HEK293 (cell line): ENCODE measurements around the gene DPM1.

ENCODE experiments used
- EGR2 ChIP-seq: fragments of 450-650 bp; formaldehyde crosslinking; IDR thresholded peaks from 2 replicates; pipeline ENCODE4 v1.5.1; 2016; ENCODE audit warnings: low read depth, missing biosample characterization, missing genetic modification characterization
- GLI2 ChIP-seq: fragments of 450-650 bp; formaldehyde crosslinking; IDR thresholded peaks from 2 replicates; pipeline ENCODE4; 2017; ENCODE audit warnings: missing biosample characterization, missing genetic modification characterization, low read depth, borderline replicate concordance
- GLIS1 ChIP-seq: fragments of 450-650 bp; formaldehyde crosslinking; IDR thresholded peaks from 2 replicates; pipeline ENCODE4 v1.5.1; 2016; ENCODE audit warnings: missing biosample characterization, missing genetic modification characterization
- KLF16 ChIP-seq: fragments of 450-650 bp; formaldehyde crosslinking; IDR thresholded peaks from 2 replicates; pipeline ENCODE4 v1.5.1; 2017; ENCODE audit warnings: missing biosample characterization, missing genetic modification characterization
- PRDM6 ChIP-seq: fragments of 450-650 bp; formaldehyde crosslinking; IDR thresholded peaks from 2 replicates; pipeline ENCODE4 v1.5.1; 2017; ENCODE audit warnings: missing biosample characterization, missing genetic modification characterization
- REPIN1 ChIP-seq: fragments of 450-650 bp; formaldehyde crosslinking; IDR thresholded peaks from 2 replicates; pipeline ENCODE4 v1.5.1; 2017; ENCODE audit warnings: missing biosample characterization, missing genetic modification characterization, low read depth
- SP2 ChIP-seq: fragments of 450-650 bp; formaldehyde crosslinking; IDR thresholded peaks from 2 replicates; pipeline ENCODE4 v1.5.1; 2016; ENCODE audit warnings: missing biosample characterization, missing genetic modification characterization
- SP7 ChIP-seq: fragments of 450-650 bp; formaldehyde crosslinking; IDR thresholded peaks from 2 replicates; pipeline ENCODE4 v1.5.1; 2016; ENCODE audit warnings: missing biosample characterization, missing genetic modification characterization
- WT1 ChIP-seq: fragments of 450-650 bp; formaldehyde crosslinking; IDR thresholded peaks from 2 replicates; pipeline ENCODE4 v1.5.1; 2016; ENCODE audit warnings: missing biosample characterization, missing genetic modification characterization
- ZBTB6 ChIP-seq: fragments of 450-650 bp; formaldehyde crosslinking; IDR thresholded peaks from 2 replicates; pipeline ENCODE4 v1.5.1; 2017; ENCODE audit warnings: missing biosample characterization, missing genetic modification characterization
- ZNF132 ChIP-seq: fragments of 450-650 bp; formaldehyde crosslinking; IDR thresholded peaks from 2 replicates; pipeline ENCODE4 v1.5.1; 2017; ENCODE audit warnings: missing biosample characterization, missing genetic modification characterization, borderline replicate concordance
- ZNF155 ChIP-seq: fragments of 450-650 bp; formaldehyde crosslinking; IDR thresholded peaks from 2 replicates; pipeline ENCODE4 v1.5.1; 2016; ENCODE audit warnings: missing biosample characterization, missing genetic modification characterization
- ZNF214 ChIP-seq: fragments of 450-650 bp; formaldehyde crosslinking; IDR thresholded peaks from 2 replicates; pipeline ENCODE4 v1.5.1; 2017; ENCODE audit warnings: missing biosample characterization, mild to moderate bottlenecking, missing genetic modification characterization, borderline replicate concordance
- ZNF266 ChIP-seq: fragments of 450-650 bp; formaldehyde crosslinking; IDR thresholded peaks from 2 replicates; pipeline ENCODE4 v1.5.1; 2016; ENCODE audit warnings: missing biosample characterization, missing genetic modification characterization, low read depth
- ZNF473 ChIP-seq: fragments of 450-650 bp; formaldehyde crosslinking; IDR thresholded peaks from 2 replicates; pipeline ENCODE4 v1.5.1; 2017; ENCODE audit warnings: missing biosample characterization, missing genetic modification characterization
- ZNF600 ChIP-seq: fragments of 450-650 bp; formaldehyde crosslinking; IDR thresholded peaks from 2 replicates; pipeline ENCODE4 v1.5.1; 2016; ENCODE audit warnings: missing biosample characterization, missing genetic modification characterization
- ZNF654 ChIP-seq: fragments of 450-650 bp; formaldehyde crosslinking; IDR thresholded peaks from 2 replicates; pipeline ENCODE4 v1.5.1; 2016; ENCODE audit warnings: low read depth, missing biosample characterization, missing genetic modification characterization
- ZNF658 ChIP-seq: fragments of 450-650 bp; formaldehyde crosslinking; IDR thresholded peaks from 2 replicates; pipeline ENCODE4; 2016; ENCODE audit warnings: missing biosample characterization, missing genetic modification characterization
- ZNF701 ChIP-seq: fragments of 450-650 bp; formaldehyde crosslinking; IDR thresholded peaks from 2 replicates; pipeline ENCODE4 v1.5.1; 2016; ENCODE audit warnings: missing biosample characterization, missing genetic modification characterization
- ZSCAN23 ChIP-seq: fragments of 450-650 bp; formaldehyde crosslinking; IDR thresholded peaks from 2 replicates; pipeline ENCODE4 v1.5.1; 2016; ENCODE audit warnings: missing biosample characterization, missing genetic modification characterization
- TF ChIP-seq, protein P1 (sequence below): fragments of 450-650 bp; formaldehyde crosslinking; IDR thresholded peaks from 2 replicates; pipeline ENCODE4 v1.5.1; 2016; ENCODE audit warnings: missing biosample characterization, missing genetic modification characterization, borderline replicate concordance
- TF ChIP-seq, protein P2 (sequence below): fragments of 450-650 bp; formaldehyde crosslinking; conservative IDR thresholded peaks from 2 replicates; pipeline ENCODE4 v1.5.1; 2016; ENCODE audit warnings: low read depth, missing biosample characterization, missing genetic modification characterization
- TF ChIP-seq, protein P3 (sequence below): fragments of 450-650 bp; formaldehyde crosslinking; IDR thresholded peaks from 2 replicates; pipeline ENCODE4 v1.5.1; 2016; ENCODE audit warnings: missing biosample characterization, missing genetic modification characterization, low read depth
- TF ChIP-seq, protein P4 (sequence below): fragments of 450-650 bp; formaldehyde crosslinking; IDR thresholded peaks from 2 replicates; pipeline ENCODE4 v1.5.1; 2016; ENCODE audit warnings: missing biosample characterization, missing genetic modification characterization

Gene DPM1

GRCh38 chr20:50929299-50930138 is 28.8 kb downstream of the DPM1 start (continued):
- TF ChIP-seq, protein P1, sequence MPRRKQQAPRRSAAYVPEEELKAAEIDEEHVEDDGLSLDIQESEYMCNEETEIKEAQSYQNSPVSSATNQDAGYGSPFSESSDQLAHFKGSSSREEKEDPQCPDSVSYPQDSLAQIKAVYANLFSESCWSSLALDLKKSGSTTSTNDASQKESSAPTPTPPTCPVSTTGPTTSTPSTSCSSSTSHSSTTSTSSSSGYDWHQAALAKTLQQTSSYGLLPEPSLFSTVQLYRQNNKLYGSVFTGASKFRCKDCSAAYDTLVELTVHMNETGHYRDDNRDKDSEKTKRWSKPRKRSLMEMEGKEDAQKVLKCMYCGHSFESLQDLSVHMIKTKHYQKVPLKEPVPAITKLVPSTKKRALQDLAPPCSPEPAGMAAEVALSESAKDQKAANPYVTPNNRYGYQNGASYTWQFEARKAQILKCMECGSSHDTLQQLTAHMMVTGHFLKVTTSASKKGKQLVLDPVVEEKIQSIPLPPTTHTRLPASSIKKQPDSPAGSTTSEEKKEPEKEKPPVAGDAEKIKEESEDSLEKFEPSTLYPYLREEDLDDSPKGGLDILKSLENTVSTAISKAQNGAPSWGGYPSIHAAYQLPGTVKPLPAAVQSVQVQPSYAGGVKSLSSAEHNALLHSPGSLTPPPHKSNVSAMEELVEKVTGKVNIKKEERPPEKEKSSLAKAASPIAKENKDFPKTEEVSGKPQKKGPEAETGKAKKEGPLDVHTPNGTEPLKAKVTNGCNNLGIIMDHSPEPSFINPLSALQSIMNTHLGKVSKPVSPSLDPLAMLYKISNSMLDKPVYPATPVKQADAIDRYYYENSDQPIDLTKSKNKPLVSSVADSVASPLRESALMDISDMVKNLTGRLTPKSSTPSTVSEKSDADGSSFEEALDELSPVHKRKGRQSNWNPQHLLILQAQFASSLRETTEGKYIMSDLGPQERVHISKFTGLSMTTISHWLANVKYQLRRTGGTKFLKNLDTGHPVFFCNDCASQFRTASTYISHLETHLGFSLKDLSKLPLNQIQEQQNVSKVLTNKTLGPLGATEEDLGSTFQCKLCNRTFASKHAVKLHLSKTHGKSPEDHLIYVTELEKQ (tag by site-specific recombination), result 0 out of 2 replicates have a peak, but pooled peaks have one; percentile 11
- peak; percentile 40; the same call in 1 of the 2 replicates for TF ChIP-seq GLIS1 (tag by site-specific recombination)
- TF ChIP-seq WT1, result no peak
- no peak for TF ChIP-seq ZNF132 (tag by site-specific recombination)
- TF ChIP-seq ZNF155 (tag by site-specific recombination), result no peak
- TF ChIP-seq ZNF701 (tag by site-specific recombination), result no peak
- TF ChIP-seq ZSCAN23, result no peak
- peak; percentile 76; the same call in 1 of the 2 replicates for TF ChIP-seq KLF16 (tag by site-specific recombination)
- TF ChIP-seq ZNF658 (tag by site-specific recombination), result no peak
- TF ChIP-seq, protein P2, sequence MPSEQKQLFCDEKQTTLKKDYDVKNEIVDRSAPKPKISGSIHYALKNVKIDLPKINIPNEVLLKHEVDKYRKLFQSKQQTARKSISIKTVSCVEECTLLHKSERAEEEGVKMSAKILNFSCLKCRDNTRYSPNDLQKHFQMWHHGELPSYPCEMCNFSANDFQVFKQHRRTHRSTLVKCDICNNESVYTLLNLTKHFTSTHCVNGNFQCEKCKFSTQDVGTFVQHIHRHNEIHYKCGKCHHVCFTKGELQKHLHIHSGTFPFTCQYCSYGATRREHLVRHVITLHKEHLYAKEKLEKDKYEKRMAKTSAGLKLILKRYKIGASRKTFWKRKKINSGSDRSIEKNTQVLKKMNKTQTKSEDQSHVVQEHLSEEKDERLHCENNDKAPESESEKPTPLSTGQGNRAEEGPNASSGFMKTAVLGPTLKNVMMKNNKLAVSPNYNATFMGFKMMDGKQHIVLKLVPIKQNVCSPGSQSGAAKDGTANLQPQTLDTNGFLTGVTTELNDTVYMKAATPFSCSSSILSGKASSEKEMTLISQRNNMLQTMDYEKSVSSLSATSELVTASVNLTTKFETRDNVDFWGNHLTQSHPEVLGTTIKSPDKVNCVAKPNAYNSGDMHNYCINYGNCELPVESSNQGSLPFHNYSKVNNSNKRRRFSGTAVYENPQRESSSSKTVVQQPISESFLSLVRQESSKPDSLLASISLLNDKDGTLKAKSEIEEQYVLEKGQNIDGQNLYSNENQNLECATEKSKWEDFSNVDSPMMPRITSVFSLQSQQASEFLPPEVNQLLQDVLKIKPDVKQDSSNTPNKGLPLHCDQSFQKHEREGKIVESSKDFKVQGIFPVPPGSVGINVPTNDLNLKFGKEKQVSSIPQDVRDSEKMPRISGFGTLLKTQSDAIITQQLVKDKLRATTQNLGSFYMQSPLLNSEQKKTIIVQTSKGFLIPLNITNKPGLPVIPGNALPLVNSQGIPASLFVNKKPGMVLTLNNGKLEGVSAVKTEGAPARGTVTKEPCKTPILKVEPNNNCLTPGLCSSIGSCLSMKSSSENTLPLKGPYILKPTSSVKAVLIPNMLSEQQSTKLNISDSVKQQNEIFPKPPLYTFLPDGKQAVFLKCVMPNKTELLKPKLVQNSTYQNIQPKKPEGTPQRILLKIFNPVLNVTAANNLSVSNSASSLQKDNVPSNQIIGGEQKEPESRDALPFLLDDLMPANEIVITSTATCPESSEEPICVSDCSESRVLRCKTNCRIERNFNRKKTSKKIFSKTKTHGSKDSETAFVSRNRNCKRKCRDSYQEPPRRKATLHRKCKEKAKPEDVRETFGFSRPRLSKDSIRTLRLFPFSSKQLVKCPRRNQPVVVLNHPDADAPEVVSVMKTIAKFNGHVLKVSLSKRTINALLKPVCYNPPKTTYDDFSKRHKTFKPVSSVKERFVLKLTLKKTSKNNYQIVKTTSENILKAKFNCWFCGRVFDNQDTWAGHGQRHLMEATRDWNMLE (tag by site-specific recombination), result no peak; the same call in 1 of the 2 replicates
- TF ChIP-seq, protein P3, sequence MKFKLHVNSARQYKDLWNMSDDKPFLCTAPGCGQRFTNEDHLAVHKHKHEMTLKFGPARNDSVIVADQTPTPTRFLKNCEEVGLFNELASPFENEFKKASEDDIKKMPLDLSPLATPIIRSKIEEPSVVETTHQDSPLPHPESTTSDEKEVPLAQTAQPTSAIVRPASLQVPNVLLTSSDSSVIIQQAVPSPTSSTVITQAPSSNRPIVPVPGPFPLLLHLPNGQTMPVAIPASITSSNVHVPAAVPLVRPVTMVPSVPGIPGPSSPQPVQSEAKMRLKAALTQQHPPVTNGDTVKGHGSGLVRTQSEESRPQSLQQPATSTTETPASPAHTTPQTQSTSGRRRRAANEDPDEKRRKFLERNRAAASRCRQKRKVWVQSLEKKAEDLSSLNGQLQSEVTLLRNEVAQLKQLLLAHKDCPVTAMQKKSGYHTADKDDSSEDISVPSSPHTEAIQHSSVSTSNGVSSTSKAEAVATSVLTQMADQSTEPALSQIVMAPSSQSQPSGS (tag by site-specific recombination), result no peak
- no peak for TF ChIP-seq ZNF266 (tag by site-specific recombination)
- TF ChIP-seq SP2 (tag by site-specific recombination), result no peak; the same call in 1 of the 2 replicates
- TF ChIP-seq, protein P4, sequence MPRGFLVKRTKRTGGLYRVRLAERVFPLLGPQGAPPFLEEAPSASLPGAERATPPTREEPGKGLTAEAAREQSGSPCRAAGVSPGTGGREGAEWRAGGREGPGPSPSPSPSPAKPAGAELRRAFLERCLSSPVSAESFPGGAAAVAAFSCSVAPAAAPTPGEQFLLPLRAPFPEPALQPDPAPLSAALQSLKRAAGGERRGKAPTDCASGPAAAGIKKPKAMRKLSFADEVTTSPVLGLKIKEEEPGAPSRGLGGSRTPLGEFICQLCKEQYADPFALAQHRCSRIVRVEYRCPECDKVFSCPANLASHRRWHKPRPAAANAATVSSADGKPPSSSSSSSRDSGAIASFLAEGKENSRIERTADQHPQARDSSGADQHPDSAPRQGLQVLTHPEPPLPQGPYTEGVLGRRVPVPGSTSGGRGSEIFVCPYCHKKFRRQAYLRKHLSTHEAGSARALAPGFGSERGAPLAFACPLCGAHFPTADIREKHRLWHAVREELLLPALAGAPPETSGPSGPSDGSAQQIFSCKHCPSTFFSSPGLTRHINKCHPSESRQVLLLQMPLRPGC (tag by site-specific recombination), result no peak; the same call in 1 of the 2 replicates
- TF ChIP-seq PRDM6 (tag by site-specific recombination), result no peak
- TF ChIP-seq ZBTB6 (tag by site-specific recombination), result no peak
- peak; percentile 19; the same call in 1 of the 2 replicates for TF ChIP-seq ZNF600
- TF ChIP-seq ZNF473 (tag by site-specific recombination), result no peak
- peak; percentile 82 for TF ChIP-seq ZNF654
- TF ChIP-seq SP7 (tag by site-specific recombination), result peak; percentile 78
- no peak for TF ChIP-seq REPIN1 (tag by site-specific recombination)
- no peak for TF ChIP-seq ZNF214
- TF ChIP-seq GLI2 (tag by site-specific recombination), result no peak
- no peak for TF ChIP-seq EGR2
